ENCODE data around the gene MSMB.
A peak's percentile ranks its signal among the peaks of the same experiment; 100 is the strongest.

The MSMB gene

GRCh38 chr10:46014206-46014605 lies 31.9 kb downstream of the MSMB start:
- no peaks in the 10 kb centered on the region for H3K9me3 ChIP-seq (ENCODE audit: control insufficient read depth, insufficient read depth, low read depth, low read length)
- H3K4me1 ChIP-seq (ENCODE audit: control insufficient read depth, insufficient read depth, low read length): no peaks in the 10 kb centered on the region
- H3K36me3 ChIP-seq (ENCODE audit: control insufficient read depth in 2 of 2, insufficient read depth in 1 of 2, low read length in 2 of 2): peaks cover 41 to 82% of the 10 kb centered on the region in 2 experiments
- CTCF ChIA-PET: no interaction called here
- POLR2A ChIA-PET: no interaction called here
- H3K4me3 ChIP-seq (ENCODE audit: low read depth, low read length): no peak overlapping the region
- no peak overlapping the region for H3K27ac ChIP-seq (ENCODE audit: extremely low read depth, low read depth, low read length)
- no peak for TF ChIP-seq ZNF133 (tag by site-specific recombination; IDR thresholded peaks at IDR 0.05)
- TF ChIP-seq, protein P1, sequence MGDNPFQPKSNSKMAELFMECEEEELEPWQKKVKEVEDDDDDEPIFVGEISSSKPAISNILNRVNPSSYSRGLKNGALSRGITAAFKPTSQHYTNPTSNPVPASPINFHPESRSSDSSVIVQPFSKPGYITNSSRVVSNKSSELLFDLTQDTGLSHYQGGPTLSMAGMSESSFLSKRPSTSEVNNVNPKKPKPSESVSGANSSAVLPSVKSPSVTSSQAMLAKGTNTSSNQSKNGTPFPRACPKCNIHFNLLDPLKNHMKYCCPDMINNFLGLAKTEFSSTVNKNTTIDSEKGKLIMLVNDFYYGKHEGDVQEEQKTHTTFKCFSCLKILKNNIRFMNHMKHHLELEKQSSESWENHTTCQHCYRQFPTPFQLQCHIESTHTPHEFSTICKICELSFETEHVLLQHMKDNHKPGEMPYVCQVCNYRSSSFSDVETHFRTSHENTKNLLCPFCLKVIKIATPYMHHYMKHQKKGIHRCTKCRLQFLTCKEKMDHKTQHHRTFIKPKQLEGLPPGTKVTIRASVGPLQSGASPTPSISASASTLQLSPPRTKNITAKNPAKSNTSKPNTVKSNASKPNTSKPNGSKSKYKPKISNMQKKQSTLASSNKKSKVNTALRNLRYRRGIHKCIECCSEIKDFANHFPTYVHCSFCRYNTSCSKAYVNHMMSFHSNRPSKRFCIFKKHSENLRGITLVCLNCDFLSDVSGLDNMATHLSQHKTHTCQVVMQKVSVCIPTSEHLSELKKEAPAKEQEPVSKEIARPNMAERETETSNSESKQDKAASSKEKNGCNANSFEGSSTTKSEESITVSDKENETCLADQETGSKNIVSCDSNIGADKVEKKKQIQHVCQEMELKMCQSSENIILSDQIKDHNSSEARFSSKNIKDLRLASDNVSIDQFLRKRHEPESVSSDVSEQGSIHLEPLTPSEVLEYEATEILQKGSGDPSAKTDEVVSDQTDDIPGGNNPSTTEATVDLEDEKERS (tag by site-specific recombination; IDR thresholded peaks at IDR 0.05): no peak
- TF ChIP-seq ZSCAN23 (tag by site-specific recombination; IDR thresholded peaks at IDR 0.05): no peak
- no peak for TF ChIP-seq ZNF248 (tag by site-specific recombination; IDR thresholded peaks at IDR 0.05)
- TF ChIP-seq ZNF394 (tag by site-specific recombination; IDR thresholded peaks at IDR 0.05; ENCODE audit: borderline replicate concordance): no peak
- TF ChIP-seq, protein P2, sequence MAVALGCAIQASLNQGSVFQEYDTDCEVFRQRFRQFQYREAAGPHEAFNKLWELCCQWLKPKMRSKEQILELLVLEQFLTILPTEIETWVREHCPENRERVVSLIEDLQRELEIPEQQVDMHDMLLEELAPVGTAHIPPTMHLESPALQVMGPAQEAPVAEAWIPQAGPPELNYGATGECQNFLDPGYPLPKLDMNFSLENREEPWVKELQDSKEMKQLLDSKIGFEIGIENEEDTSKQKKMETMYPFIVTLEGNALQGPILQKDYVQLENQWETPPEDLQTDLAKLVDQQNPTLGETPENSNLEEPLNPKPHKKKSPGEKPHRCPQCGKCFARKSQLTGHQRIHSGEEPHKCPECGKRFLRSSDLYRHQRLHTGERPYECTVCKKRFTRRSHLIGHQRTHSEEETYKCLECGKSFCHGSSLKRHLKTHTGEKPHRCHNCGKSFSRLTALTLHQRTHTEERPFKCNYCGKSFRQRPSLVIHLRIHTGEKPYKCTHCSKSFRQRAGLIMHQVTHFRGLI (tag by site-specific recombination; IDR thresholded peaks at IDR 0.05): no peak

DNA sequence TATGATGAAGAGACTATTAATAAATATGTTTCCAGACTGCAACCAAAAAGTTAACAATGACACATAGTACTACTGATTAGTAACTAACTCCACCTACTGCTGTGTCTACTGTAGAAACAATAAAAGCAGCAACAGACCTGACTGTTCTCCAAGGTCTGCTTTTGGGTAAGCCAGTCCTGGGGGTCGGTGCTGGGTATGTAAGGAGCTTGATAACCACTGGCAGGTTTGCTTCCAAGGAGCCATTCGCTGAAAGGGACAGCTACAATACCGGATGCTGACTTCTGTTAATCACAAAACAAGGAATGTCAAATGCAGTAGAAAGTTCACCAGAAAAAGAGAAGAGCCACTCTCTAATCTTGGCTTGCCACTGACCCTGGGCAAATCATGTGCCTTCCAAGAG lies 33.3 kb downstream of the MSMB start:
- CTCF ChIA-PET: no interaction called here
- H3K9me3 ChIP-seq (ENCODE audit: control insufficient read depth, insufficient read depth, low read depth, low read length): no peaks in the 10 kb centered on the region
- no peak overlapping the region for H3K27ac ChIP-seq (ENCODE audit: extremely low read depth, low read depth, low read length)
- H3K4me1 ChIP-seq (ENCODE audit: control insufficient read depth, insufficient read depth, low read length): no peaks in the 10 kb centered on the region
- TF ChIP-seq BCL11B (tag by site-specific recombination; IDR thresholded peaks at IDR 0.05; ENCODE audit: low read depth) (no peak), REPIN1 (tag by site-specific recombination; IDR thresholded peaks at IDR 0.05; ENCODE audit: low read depth) (no peak), ZNF302 (tag by site-specific recombination; IDR thresholded peaks at IDR 0.05; ENCODE audit: low read depth) (no peak), BCL6B (tag by site-specific recombination; IDR thresholded peaks at IDR 0.05) (no peak)
- TF ChIP-seq, protein P3, sequence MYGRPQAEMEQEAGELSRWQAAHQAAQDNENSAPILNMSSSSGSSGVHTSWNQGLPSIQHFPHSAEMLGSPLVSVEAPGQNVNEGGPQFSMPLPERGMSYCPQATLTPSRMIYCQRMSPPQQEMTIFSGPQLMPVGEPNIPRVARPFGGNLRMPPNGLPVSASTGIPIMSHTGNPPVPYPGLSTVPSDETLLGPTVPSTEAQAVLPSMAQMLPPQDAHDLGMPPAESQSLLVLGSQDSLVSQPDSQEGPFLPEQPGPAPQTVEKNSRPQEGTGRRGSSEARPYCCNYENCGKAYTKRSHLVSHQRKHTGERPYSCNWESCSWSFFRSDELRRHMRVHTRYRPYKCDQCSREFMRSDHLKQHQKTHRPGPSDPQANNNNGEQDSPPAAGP (tag by site-specific recombination; IDR thresholded peaks at IDR 0.05): no peak
- TF ChIP-seq, protein P4, sequence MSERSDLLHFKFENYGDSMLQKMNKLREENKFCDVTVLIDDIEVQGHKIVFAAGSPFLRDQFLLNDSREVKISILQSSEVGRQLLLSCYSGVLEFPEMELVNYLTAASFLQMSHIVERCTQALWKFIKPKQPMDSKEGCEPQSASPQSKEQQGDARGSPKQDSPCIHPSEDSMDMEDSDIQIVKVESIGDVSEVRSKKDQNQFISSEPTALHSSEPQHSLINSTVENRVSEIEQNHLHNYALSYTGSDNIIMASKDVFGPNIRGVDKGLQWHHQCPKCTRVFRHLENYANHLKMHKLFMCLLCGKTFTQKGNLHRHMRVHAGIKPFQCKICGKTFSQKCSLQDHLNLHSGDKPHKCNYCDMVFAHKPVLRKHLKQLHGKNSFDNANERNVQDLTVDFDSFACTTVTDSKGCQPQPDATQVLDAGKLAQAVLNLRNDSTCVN (tag by site-specific recombination; optimal IDR thresholded peaks at IDR 0.05): no peak
- no peak overlapping the region for H3K4me3 ChIP-seq (ENCODE audit: low read depth, low read length)
- POLR2A ChIA-PET: no interaction called here
- peaks cover 48 to 93% of the 10 kb centered on the region in 2 experiments for H3K36me3 ChIP-seq (ENCODE audit: control insufficient read depth in 2 of 2, insufficient read depth in 1 of 2, low read length in 2 of 2)

GRCh38 chr10:46006219-46006618 lies 39.9 kb downstream of the MSMB start:
- Histone ChIP-seq H3K27ac (ENCODE audit: extremely low read depth, low read depth, low read length) (no peak overlapping the region), H3K4me3 (ENCODE audit: low read depth, low read length) (no peak overlapping the region), H3K36me3 (ENCODE audit: control insufficient read depth in 2 of 2, insufficient read depth in 1 of 2, low read length in 2 of 2) (peaks cover 53 to 99% of the 10 kb centered on the region in 2 experiments), H3K9me3 (ENCODE audit: control insufficient read depth, insufficient read depth, low read depth, low read length) (no peaks in the 10 kb centered on the region), H3K4me1 (ENCODE audit: control insufficient read depth, insufficient read depth, low read length) (no peaks in the 10 kb centered on the region)
- ChIA-PET POLR2A (interaction anchor here (0.8 to 1.4 kb wide), 2 partner anchors 11 to 22 kb away, joined by 3 read pairs; no protein-coding TSS in a partner anchor), CTCF (no interaction called here)
- TF ChIP-seq ZNF600 (tag by site-specific recombination; IDR thresholded peaks at IDR 0.05) (peak; percentile 52; the same call in 1 of the 2 replicates), SP3 (tag by site-specific recombination; IDR thresholded peaks at IDR 0.05) (no peak)
